ENCODE results near the gene CNTNAP4.

DNA sequence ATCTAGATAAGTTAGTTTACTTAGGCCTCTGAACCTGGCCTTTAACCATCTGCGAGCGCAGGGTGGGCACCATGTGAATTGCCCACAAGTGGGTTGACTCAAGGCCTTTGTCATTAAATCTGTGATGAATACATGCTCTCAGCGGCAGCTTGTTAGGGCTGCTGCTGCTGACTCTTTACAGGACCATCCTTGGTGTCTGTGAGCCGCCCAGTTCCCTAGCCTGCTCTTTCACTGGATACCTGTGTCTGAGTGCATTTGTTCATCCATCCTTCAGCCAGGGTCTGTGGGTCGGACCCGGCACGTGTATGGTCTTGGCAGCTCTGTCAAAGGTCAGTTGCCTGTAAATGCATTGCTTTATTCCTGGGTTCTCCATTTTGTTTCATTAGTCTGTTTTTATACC is 321.3 kb downstream of the CNTNAP4 start:
- no peak for TF ChIP-seq POLR2AphosphoS5 (IDR thresholded peaks at IDR 0.05; ENCODE audit: low read depth, low read length)
- TF ChIP-seq, protein P1, sequence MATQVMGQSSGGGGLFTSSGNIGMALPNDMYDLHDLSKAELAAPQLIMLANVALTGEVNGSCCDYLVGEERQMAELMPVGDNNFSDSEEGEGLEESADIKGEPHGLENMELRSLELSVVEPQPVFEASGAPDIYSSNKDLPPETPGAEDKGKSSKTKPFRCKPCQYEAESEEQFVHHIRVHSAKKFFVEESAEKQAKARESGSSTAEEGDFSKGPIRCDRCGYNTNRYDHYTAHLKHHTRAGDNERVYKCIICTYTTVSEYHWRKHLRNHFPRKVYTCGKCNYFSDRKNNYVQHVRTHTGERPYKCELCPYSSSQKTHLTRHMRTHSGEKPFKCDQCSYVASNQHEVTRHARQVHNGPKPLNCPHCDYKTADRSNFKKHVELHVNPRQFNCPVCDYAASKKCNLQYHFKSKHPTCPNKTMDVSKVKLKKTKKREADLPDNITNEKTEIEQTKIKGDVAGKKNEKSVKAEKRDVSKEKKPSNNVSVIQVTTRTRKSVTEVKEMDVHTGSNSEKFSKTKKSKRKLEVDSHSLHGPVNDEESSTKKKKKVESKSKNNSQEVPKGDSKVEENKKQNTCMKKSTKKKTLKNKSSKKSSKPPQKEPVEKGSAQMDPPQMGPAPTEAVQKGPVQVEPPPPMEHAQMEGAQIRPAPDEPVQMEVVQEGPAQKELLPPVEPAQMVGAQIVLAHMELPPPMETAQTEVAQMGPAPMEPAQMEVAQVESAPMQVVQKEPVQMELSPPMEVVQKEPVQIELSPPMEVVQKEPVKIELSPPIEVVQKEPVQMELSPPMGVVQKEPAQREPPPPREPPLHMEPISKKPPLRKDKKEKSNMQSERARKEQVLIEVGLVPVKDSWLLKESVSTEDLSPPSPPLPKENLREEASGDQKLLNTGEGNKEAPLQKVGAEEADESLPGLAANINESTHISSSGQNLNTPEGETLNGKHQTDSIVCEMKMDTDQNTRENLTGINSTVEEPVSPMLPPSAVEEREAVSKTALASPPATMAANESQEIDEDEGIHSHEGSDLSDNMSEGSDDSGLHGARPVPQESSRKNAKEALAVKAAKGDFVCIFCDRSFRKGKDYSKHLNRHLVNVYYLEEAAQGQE (IDR thresholded peaks at IDR 0.05; ENCODE audit: insufficient read depth in 1 of 2, low read depth in 2 of 2, low read length in 2 of 2) = no peak
- no peak for TF ChIP-seq FOXP2 (optimal IDR thresholded peaks at IDR 0.05; ENCODE audit: borderline replicate concordance, extremely low read depth, extremely low read length, insufficient read depth)
- no peak for TF ChIP-seq TAF1 (IDR thresholded peaks at IDR 0.05; ENCODE audit: borderline replicate concordance, insufficient read depth, low read length)
- TF ChIP-seq SIN3A (IDR thresholded peaks at IDR 0.05; ENCODE audit: borderline replicate concordance, insufficient read depth, low read length) = no peak
